Measurements from ENCODE around the gene PCGF2. TPM values are rescaled to one million over a fixed set of nuclear protein-coding genes. Genes with fewer than 3 reads are reported as not detected.
A peak's percentile ranks its signal among the peaks of the same experiment; 100 is the strongest.

Gene PCGF2
- total RNA-seq, 2 experiments from 2014 or later: 1.6 to 1.7 TPM

DNA sequence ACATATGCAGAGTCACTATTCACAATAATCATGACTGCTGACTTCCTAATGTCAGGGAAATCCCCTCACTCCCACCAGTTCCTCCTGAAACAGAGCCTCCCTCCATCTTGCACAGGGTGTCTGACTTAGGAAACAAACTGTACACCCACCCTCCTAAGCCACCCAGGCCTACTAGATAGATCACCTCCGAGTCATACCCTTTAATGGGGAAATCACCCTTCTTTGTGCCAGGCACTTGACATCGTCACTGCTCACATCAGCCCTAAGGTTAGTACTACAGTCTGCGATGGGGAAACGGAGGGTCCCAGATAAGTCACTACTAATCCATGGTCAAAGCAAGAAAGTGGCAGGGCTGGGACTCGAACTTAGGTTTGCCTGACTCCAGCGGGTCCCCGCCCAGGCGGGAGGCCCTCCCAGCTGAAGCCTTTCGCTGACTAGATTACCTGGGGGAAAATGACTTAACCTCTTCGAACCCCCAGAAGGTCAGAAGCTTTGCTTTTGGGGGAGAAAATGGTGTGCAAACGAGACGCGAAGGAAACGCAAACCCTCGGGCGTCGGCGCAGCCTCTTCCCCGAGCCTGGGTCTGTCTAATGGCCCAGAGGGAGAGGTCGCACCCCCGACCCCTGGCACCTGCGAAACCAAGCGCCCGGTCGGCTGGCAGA lies 46.5 kb downstream of the PCGF2 start:
- Mint-ChIP-seq H3K27me3 (no peaks in the 10 kb centered on the region), H3K4me3 (peak overlapping the region; percentile 72), H3K27ac (peak overlapping the region; percentile 93), H3K36me3 (ENCODE audit: low read depth) (peaks cover 30% of the 10 kb centered on the region), H3K9me3 (ENCODE audit: low read depth) (no peaks in the 10 kb centered on the region), H3K4me1 (peaks cover 48% of the 10 kb centered on the region)
- CTCF ChIA-PET: interaction anchor here (0.8 to 2.1 kb wide), 7 partner anchors 14 to 34 kb away, joined by 3 to 11 read pairs (median 4); partner anchors contain the start of gene EPOP
- POLR2A ChIA-PET: interaction anchor here (0.6 to 3.4 kb wide), 5 partner anchors 26 to 186 kb away, joined by 3 to 20 read pairs (median 3); partner anchors contain the start of genes EPOP and PSMB3
- DNase-seq: peak; percentile 93
- peak; percentile 76 for ATAC-seq
- intact Hi-C loops (cut with DNase I, micrococcal nuclease): loop anchor here (1.0 to 5.0 kb wide), 21 partner anchors 24 to 1294 kb away; partner anchors contain the start of genes PSMB3 (in 2 of the 2), SYNRG (in 2 of the 2), ACACA (in 1 of the 2) and CISD3 (in 1 of the 2)

DNA sequence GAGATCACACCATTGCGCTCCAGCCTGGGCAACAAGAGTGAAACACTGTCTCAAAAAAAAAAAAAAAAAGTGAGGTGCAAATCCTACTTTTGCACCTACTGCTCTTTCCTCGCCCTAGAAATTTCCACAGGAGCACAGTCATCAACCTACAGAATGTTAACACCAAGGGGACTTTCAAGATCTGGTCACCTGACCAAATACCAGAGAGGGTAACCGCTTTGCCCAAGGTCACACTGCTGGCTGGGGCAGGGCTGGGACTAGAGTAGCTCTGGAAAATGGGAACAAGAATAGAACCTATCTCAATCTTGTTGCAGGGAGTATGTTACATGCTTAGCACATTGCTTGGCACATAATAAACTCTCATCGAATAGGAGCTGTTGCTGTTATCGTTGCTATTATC lies 49.4 kb downstream of the PCGF2 start:
- Mint-ChIP-seq H3K27ac (peak overlapping the region; percentile 39), H3K27me3 (no peaks in the 10 kb centered on the region), H3K4me3 (no peak overlapping the region), H3K36me3 (ENCODE audit: low read depth) (peaks cover 13% of the 10 kb centered on the region), H3K4me1 (peaks cover 55% of the 10 kb centered on the region), H3K9me3 (ENCODE audit: low read depth) (no peaks in the 10 kb centered on the region)
- ATAC-seq (no peak), DNase-seq (no peak)
- intact Hi-C loops (cut with DNase I, micrococcal nuclease): no loop called here
- POLR2A ChIA-PET: no interaction called here
- CTCF ChIA-PET: interaction anchor here (0.6 to 1.5 kb wide), 2 partner anchors 24 to 36 kb away, joined by 3 to 7 read pairs; partner anchors contain the start of gene EPOP

DNA sequence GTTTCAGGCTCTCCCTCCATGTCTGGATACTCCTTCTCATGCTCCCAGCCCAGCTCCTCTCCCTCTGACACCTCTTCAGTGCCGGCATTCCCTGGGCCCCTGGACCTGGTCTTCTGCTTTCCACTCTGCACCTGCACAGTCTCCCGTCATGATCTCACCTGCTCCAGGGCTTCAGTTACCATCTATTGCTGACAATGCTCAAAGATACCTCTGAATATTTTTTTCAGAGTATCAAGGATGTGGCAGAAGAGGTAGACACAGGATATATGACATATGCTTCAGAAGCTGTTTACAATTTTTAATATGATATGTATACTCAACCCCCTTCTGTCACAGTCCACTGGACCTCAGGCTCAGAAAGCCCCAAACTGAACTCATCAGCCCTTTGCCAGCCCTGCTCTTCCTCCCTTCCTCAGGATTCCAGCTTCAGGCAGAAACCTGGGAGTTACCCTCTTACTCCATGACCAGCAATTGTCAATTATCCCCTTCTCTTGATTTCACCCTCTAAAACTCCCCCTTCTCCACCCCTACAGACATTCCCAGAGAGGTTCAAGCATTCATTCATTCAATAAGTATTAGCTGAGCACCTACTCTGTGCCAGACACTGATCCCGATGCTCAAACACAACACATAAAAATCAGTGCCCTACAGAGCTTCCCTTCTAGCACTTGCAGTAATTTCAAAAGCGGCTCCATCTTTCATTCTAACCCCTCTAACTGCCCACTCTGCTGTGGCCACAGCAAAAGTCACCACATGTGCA lies 50.9 kb downstream of the PCGF2 start:
- Mint-ChIP-seq H3K4me3 (no peak overlapping the region), H3K27me3 (no peaks in the 10 kb centered on the region), H3K4me1 (peaks cover 55% of the 10 kb centered on the region), H3K36me3 (ENCODE audit: low read depth) (peaks cover 4% of the 10 kb centered on the region), H3K27ac (peak overlapping the region; percentile 32), H3K9me3 (ENCODE audit: low read depth) (no peaks in the 10 kb centered on the region)
- POLR2A ChIA-PET: no interaction called here
- DNase-seq (no peak), ATAC-seq (no peak)
- CTCF ChIA-PET: interaction anchor here (0.6 to 1.5 kb wide), 4 partner anchors 21 to 1585 kb away, joined by 4 to 7 read pairs (median 6); no protein-coding TSS in a partner anchor
- intact Hi-C loops (cut with DNase I, micrococcal nuclease): no loop called here

DNA sequence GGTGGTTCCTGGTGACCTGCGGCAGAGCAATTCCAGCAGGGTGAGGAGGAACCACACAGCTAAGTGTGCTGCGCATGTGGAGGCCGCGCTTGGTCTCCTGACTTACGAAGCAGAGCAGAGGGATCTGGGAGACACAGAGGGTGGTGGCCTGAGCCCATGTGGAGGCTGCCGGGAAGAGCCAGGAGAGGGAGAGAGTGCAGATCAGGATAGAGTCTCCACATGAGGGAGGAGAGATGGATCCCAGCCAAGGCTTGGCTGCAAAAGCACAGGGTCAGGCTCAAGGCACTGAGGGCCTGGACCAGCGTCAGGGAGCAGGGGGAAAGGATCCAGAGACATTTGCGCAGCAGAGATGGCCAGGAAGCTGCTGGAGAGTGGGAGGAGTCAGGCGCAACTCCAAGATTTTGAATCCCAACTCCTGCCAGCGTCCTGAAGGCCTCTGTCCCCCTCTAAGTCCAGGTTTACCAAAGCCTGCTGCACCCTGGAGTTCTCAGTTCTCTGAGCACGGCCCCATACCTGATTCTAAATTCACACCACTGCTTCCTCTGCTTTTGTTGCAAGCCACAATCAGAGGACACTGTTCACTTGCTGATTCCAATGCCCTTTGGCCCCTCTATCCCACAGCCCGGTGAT lies 54.3 kb downstream of the PCGF2 start:
- no peaks in the 10 kb centered on the region for H3K9me3 Mint-ChIP-seq (ENCODE audit: low read depth)
- ChIA-PET CTCF (interaction anchor here (1.1 kb wide), 1 partner anchor 41 kb away, joined by 3 read pairs; no protein-coding TSS in a partner anchor), POLR2A (no interaction called here)
- H3K27me3 Mint-ChIP-seq: no peaks in the 10 kb centered on the region
- no peak for ATAC-seq
- no peak overlapping the region for H3K4me3 Mint-ChIP-seq
- no peak for DNase-seq
- no peaks in the 10 kb centered on the region for H3K36me3 Mint-ChIP-seq (ENCODE audit: low read depth)
- intact Hi-C loops (cut with DNase I, micrococcal nuclease): no loop called here
- H3K27ac Mint-ChIP-seq: no peak overlapping the region
- peaks cover 26% of the 10 kb centered on the region for H3K4me1 Mint-ChIP-seq

DNA sequence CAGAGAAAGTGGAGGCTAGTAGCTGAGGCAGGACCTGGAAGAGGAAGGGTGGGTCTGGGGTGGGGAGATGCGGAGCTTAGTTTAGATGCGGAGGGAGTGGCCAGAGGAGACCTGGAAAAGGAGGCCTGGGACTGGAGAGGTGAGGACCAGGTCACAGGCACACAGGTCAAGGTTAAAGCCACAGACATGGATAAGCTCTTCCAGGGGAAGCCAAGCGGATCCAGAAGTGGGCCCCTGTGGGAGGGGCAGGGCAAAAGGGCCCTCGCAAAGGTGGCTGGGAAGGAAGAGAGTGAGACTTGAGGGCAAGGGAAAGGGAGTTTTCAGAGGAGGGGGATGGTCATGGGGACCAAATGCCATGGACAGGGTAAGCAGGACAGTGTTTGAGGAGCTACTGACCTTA lies 57.0 kb downstream of the PCGF2 start:
- Mint-ChIP-seq H3K27me3 (no peaks in the 10 kb centered on the region), H3K4me3 (no peak overlapping the region), H3K9me3 (ENCODE audit: low read depth) (no peaks in the 10 kb centered on the region), H3K27ac (no peak overlapping the region), H3K36me3 (ENCODE audit: low read depth) (no peaks in the 10 kb centered on the region), H3K4me1 (peaks cover 9% of the 10 kb centered on the region)
- CTCF ChIA-PET: interaction anchor here (0.8 to 3.9 kb wide), 4 partner anchors 9 to 44 kb away, joined by 3 to 20 read pairs (median 4); no protein-coding TSS in a partner anchor
- no peak for DNase-seq
- intact Hi-C loops (cut with DNase I, micrococcal nuclease): no loop called here
- no peak for ATAC-seq
- POLR2A ChIA-PET: interaction anchor here (0.6 kb wide), 1 partner anchor 163 kb away, joined by 3 read pairs; no protein-coding TSS in a partner anchor

DNA sequence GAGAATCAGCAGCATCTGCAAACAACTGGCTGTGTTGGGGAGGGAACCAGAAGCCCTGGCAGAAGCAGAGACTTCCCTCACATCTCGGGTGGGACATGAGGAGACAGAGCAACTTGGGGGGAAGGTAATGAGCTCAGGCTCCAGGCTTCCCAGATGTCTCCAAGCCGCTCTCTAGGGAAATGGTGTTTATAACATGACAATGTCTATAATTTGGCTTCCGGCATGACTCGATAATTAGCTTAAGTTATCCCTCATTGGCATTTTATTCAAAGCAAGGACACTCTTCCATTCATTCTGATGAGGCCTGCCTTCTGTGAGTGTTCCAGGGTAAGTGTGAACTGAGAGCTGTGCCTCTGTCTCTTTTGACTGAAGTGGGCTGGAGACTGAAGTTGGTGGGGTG lies 57.8 kb downstream of the PCGF2 start:
- Mint-ChIP-seq H3K36me3 (ENCODE audit: low read depth) (no peaks in the 10 kb centered on the region), H3K27ac (no peak overlapping the region), H3K27me3 (peaks cover 2% of the 10 kb centered on the region), H3K4me1 (peaks cover 4% of the 10 kb centered on the region), H3K9me3 (ENCODE audit: low read depth) (no peaks in the 10 kb centered on the region), H3K4me3 (no peak overlapping the region)
- DNase-seq (no peak), ATAC-seq (no peak)
- POLR2A ChIA-PET: interaction anchor here (0.6 kb wide), 1 partner anchor 164 kb away, joined by 3 read pairs; no protein-coding TSS in a partner anchor
- CTCF ChIA-PET: interaction anchor here (0.8 to 3.9 kb wide), 4 partner anchors 10 to 45 kb away, joined by 3 to 20 read pairs (median 4); no protein-coding TSS in a partner anchor
- intact Hi-C loops (cut with DNase I, micrococcal nuclease): no loop called here

DNA sequence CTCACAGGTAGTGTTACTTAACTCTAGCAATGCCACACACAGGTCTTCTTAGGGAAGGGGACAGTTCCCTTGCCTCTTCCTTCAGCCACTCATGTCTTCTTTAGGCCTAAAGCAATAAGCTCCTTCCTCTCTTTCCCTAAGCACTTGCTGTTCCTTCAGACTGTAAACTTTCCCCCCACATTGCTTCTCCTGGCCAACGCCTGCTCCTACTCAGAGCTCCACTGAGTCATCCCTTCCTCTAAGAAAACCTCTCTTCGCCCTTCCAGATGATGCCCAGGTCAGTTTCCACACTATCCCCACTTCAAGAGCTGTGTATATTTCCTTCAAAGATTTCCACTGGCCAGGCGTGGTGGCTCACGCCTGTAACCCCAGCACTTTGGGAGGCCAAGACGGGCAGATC lies 60.9 kb downstream of the PCGF2 start:
- ChIA-PET CTCF (interaction anchor here (0.8 to 3.9 kb wide), 4 partner anchors 10 to 90 kb away, joined by 3 to 20 read pairs (median 5); no protein-coding TSS in a partner anchor), POLR2A (no interaction called here)
- intact Hi-C loops (cut with DNase I, micrococcal nuclease): no loop called here
- peaks cover 2% of the 10 kb centered on the region for H3K27me3 Mint-ChIP-seq
- H3K4me3 Mint-ChIP-seq: no peak overlapping the region
- no peaks in the 10 kb centered on the region for H3K36me3 Mint-ChIP-seq (ENCODE audit: low read depth)
- DNase-seq (no peak), ATAC-seq (no peak)
- no peaks in the 10 kb centered on the region for H3K9me3 Mint-ChIP-seq (ENCODE audit: low read depth)
- peaks cover 4% of the 10 kb centered on the region for H3K4me1 Mint-ChIP-seq
- no peak overlapping the region for H3K27ac Mint-ChIP-seq

DNA sequence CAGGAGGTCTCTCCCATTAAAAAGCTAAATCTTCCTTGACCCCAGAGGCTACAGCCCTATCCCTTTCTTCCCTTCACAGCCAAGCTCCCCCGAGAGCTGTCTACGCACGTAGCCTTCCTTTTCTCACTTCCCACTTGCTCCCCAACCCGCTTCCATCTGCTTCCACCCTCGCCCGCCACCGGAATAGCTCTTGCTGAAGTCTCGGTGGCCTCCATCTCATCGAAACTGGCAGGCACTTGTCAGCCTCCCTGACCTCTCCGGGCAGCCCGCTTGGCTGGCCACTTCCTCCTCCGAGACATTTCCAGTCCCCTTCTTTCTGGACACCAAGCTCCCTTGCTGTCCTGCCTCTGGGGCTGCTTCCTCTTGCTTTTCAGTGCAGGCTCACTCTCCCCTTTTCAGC lies 62.6 kb downstream of the PCGF2 start:
- Mint-ChIP-seq H3K27me3 (peaks cover 2% of the 10 kb centered on the region), H3K36me3 (ENCODE audit: low read depth) (no peaks in the 10 kb centered on the region), H3K27ac (no peak overlapping the region), H3K4me1 (peaks cover 4% of the 10 kb centered on the region), H3K4me3 (no peak overlapping the region), H3K9me3 (ENCODE audit: low read depth) (no peaks in the 10 kb centered on the region)
- DNase-seq: no peak
- intact Hi-C loops (cut with DNase I, micrococcal nuclease): no loop called here
- POLR2A ChIA-PET: no interaction called here
- CTCF ChIA-PET: interaction anchor here (1.5 kb wide), 1 partner anchor 18 kb away, joined by 4 read pairs; no protein-coding TSS in a partner anchor
- no peak for ATAC-seq

Small RNAs within 50 kb of the gene (microRNA-seq; reads per million reads assigned to microRNA genes)
- 3.5 reads per million, percentile 3 among the genes with 10 or more reads in this experiment for gene MIR4726 (ENCODE audit: borderline replicate concordance)
- gene MIR4734 (ENCODE audit: borderline replicate concordance): not detected

Other genes with a start within 250 kb of the PCGF2 start
- under 1 TPM; 0.72 to 0.73 TPM for gene SRCIN1, start 142.4 kb downstream of the PCGF2 start, total RNA-seq
- gene EPOP, start 73.4 kb downstream of the PCGF2 start, total RNA-seq: 10 to 100 TPM; 31.8 to 37.3 TPM
- 100 to 1,000 TPM; 168 to 174 TPM for gene MLLT6, start 43.1 kb downstream of the PCGF2 start, total RNA-seq
- 10 to 100 TPM; 49.4 to 58.6 TPM for gene CISD3, start 18.0 kb downstream of the PCGF2 start, total RNA-seq
- 100 to 1,000 TPM; 337 to 396 TPM for gene PSMB3, start 4.4 kb upstream of the PCGF2 start, total RNA-seq
- 10 to 100 TPM; 36.3 to 41.6 TPM for gene PIP4K2B, start 51.2 kb upstream of the PCGF2 start, total RNA-seq
- 10 to 100 TPM; 23.3 to 24.0 TPM for gene CWC25, start 77.0 kb upstream of the PCGF2 start, total RNA-seq
- 1,000 to 10,000 TPM; 1,886 to 1,896 TPM for gene RPL23, start 105.4 kb upstream of the PCGF2 start, total RNA-seq
- 100 to 1,000 TPM; 119 to 144 TPM for gene LASP1, start 121.7 kb upstream of the PCGF2 start, total RNA-seq
- under 1 TPM; 0.11 to 0.16 TPM for gene FBXO47, start 219.1 kb upstream of the PCGF2 start, total RNA-seq